HG03575 (cell line): ENCODE results near the gene TRAPPC1.

Source experiments
- ATAC-seq: cut with Tn5 transposase; IDR thresholded peaks from one replicate; pipeline ENCODE4 v1.9.1; 2021; ENCODE audit not compliant: unreplicated experiment, insufficient number of reproducible peaks, low FRiP score; ENCODE audit errors: extremely low read depth

TRAPPC1 gene

GRCh38 chr17:7910711-7911110 is 21.0 kb downstream of the TRAPPC1 start:
- ATAC-seq = no peak

GRCh38 chr17:7910281-7910680 is 21.5 kb downstream of the TRAPPC1 start:
- ATAC-seq = no peak

DNA sequence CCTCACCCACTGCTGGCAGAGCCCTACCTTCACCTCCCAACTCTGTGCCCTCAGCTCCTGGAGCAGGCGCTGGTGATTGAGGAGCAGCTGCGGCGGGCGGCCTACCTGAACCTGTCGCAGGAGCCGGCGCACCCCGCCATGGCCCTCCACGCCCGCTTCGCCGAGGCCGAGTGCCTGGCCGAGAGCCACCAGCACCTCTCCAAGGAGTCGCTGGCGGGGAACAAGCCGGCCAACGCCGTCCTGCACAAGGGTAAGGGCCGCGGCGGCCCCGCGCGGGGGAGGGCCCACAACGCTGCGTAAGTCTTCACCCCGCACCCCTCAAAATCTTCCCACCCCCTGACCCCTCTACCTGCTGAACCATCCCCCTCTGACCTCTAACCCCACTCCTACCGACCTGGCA is 22.7 kb downstream of the TRAPPC1 start:
- no peak for ATAC-seq

- ATAC-seq = no peak
Measured at GRCh38 chr17:7903154-7904103, 28.3 kb downstream of the TRAPPC1 start.

GRCh38 chr17:7897773-7898172 is 34.0 kb downstream of the TRAPPC1 start:
- ATAC-seq = no peak

DNA sequence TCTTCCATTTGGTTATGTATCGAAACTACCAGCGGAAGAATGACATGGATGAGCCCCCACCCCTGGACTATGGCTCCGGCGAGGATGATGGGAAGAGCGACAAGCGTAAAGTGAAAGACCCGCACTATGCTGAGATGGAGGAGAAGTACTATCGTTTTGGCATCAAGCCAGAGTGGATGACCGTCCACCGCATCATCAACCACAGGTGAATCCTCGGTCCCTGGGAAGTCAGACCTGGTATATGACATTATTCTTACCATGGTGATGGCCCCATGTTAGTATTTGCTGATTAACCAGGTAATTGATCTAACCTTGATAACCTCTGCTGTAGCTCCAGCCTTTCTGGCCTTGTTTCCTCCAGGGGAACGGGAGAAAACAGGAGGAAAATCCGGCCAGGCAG is 34.7 kb downstream of the TRAPPC1 start:
- no peak for ATAC-seq

DNA sequence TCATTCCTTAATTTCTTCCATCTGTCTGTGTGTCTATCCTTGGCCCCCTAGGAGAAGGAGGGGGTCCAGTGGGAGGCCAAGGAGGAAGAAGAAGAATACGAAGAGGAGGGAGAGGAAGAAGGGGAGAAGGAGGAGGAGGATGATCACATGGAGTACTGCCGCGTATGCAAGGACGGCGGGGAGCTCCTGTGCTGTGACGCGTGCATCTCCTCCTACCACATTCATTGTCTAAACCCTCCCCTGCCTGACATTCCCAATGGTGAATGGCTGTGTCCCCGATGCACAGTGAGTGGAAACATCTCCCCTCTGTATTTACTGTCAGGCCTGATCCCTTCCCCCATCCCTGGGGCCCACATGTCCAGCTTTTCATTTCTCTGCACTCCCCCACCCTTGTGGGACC is 36.9 kb downstream of the TRAPPC1 start:
- no peak for ATAC-seq

GRCh38 chr17:7894226-7894625 is 37.5 kb downstream of the TRAPPC1 start:
- no peak for ATAC-seq

DNA sequence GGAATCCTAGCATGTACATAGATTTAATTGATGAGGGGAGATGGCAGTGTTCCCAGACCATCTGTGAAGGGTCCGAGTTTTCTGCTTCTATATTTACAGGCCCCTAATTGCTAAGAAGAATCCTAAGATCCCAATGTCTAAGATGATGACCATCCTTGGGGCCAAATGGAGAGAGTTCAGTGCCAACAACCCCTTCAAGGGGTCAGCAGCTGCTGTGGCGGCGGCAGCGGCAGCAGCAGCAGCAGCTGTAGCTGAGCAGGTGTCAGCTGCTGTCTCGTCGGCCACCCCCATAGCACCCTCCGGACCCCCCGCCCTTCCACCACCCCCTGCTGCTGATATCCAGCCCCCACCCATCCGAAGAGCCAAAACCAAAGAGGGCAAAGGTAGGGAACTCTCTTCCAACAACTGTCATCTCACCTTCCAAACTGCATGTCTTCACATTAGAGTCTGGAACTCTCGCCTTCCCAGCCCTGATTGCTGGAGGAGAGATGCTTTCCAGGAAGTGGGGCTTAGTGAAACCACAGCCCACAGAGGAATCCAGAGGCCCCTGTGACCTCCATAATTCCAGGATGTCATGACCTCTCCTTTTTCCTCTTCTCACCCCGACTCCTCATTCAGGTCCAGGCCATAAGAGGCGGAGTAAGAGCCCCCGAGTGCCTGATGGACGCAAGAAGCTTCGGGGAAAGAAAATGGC is 38.4 kb downstream of the TRAPPC1 start:
- no peak for ATAC-seq

- no peak for ATAC-seq
Measured at GRCh38 chr17:7889166-7889955, 42.4 kb downstream of the TRAPPC1 start.

- ATAC-seq = no peak
Measured at GRCh38 chr17:7888184-7888920, 43.4 kb downstream of the TRAPPC1 start, which contains the start of gene CHD3. TSS of gene CHD3 (plus strand) at chr17:7888789. CDS start at chr17:7889001, 212 bp downstream.

DNA sequence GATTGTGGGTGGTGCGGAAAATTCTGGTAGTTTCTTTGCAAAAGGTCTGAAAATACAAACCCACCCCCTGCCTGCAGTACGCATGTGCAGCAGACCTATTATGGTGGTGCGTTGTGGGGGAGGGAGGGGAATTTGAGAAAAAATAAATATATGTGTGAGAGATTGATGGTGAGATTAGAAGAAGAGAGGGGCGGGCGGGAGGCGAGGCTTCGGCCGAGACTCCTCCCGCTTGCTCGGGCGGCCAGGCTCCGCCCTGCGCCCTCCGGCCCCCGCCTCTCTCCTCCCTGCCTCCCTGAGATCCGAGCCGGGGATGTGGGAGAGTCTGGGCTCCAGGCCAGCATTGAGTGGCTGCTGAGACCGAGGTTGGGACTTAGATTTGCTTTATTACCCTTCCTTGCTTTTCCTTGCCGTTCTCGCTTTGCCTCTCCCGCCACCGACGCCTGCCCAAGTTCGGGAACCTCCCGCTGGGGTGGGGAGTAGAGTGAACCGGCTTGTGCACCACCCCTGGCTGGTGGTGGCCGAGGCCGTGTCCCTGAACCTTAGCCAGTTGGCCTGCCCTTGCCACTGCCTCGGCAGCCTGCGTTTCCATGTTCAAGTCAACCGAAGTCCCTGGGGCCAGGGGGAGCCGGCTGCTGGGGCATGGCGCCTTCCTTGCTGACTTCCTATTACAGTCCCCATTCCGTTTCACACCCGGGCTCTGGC is 44.1 kb downstream of the TRAPPC1 start:
- no peak for ATAC-seq

DNA sequence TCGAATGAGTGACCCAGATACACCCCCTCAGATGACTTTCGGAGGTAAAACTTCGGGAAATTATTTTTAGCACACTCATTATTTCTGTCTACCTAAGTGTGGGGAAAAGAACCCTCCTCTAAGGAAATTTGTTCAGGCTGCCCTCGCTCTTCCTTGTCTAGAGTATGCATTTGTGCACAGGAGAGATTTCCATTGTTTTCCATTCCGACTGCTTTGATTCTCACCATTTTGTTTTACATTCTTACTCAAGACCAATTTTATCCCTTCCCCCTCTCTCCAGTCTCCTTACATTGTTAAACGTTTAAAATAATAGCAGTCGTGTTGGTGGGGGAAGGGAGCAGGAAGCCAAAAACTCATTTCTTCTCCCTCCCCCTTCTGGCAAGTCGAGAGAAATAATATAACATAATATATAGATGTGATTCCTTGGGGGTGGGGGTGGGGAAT is 44.7 kb downstream of the TRAPPC1 start:
- no peak for ATAC-seq

- ATAC-seq = no peak
Measured at GRCh38 chr17:7886227-7887037, 45.3 kb downstream of the TRAPPC1 start.

GRCh38 chr17:7885367-7886226 is 46.1 kb downstream of the TRAPPC1 start:
- ATAC-seq = no peak

DNA sequence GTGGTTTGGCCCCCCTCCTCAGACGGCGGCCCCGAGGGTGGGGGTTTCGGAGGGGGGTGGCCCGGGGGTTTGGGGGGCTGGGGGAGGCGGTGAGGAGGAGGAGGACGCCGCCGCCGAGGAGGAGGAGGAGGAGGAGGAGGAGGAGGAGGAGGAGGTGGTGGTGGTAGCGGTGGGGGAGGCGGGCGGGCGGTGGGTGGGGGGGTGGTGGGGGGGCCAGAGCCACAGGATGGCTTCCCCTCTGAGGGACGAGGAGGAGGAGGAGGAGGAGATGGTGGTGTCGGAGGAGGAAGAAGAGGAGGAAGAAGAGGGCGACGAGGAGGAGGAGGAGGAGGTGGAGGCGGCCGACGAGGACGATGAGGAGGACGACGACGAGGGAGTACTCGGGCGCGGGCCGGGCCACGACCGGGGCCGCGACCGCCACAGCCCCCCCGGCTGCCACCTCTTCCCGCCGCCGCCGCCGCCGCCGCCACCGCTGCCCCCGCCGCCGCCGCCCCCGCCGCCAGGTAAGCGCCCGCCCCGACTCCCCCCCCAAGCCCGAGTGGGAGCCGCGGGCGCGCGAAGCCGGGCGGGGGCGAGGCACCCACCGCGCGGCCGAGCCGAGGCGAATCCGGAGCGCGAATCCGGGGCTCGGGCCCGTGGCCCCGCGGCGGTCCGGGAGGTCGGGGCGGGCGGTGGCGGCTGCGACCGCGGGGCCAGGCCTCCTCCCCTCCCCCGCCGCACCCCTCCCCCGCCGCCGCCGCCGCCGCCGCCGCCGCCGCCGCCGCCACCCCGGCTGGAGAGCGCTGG is 47.0 kb downstream of the TRAPPC1 start:
- no peak for ATAC-seq
